K562 (cell line): ENCODE results near the gene USP46. TPM values are rescaled to one million over a fixed set of nuclear protein-coding genes. Genes with fewer than 3 reads are reported as not detected.

ENCODE experiments used
- HNRNPK ChIP-seq: fragments of 200-400 bp; formaldehyde crosslinking; IDR thresholded peaks from one replicate; pipeline ENCODE4 v1.6.1; 2018; ENCODE audit warnings: mild to moderate bottlenecking, low read depth, low read length; ENCODE audit not compliant: poor library complexity, severe bottlenecking
- JUN ChIP-seq, 2 experiments: sonication (generic) in 1 of 2; formaldehyde crosslinking in 1 of 2; IDR thresholded peaks; 2 replicates each; pipeline versions ENCODE4 v1.6.1 to v1.8.0; 2012 to 2022; ENCODE audit warnings: borderline replicate concordance in 2 of 2, mild to moderate bottlenecking in 2 of 2, improper control_type of control experiment in 1 of 2, low read depth in 1 of 2, low read length in 1 of 2, missing genetic modification reagents in 1 of 2
- MBD1 ChIP-seq: fragments of 250-450 bp; sonication (Bioruptor Pico); IDR thresholded peaks from 2 replicates; pipeline ENCODE4 v1.8.0; 2022; ENCODE audit warnings: inconsistent platforms
- NCOA2 ChIP-seq, 2 experiments: fragments of 450-650 bp; IDR thresholded peaks; 2 replicates each; pipeline ENCODE4 v1.6.1; 2018; ENCODE audit warnings: mild to moderate bottlenecking in 2 of 2, moderate library complexity in 1 of 2; ENCODE audit not compliant: partially characterized antibody in 2 of 2
- PBX2 ChIP-seq, 2 experiments: IDR thresholded peaks in 1 of 2; conservative IDR thresholded peaks in 1 of 2; 2 replicates each; pipeline ENCODE4 v1.6.1; 2016; ENCODE audit warnings: low read depth in 2 of 2, mild to moderate bottlenecking in 1 of 2, missing compliant biosample characterization in 1 of 2, missing genetic modification characterization in 1 of 2, moderate library complexity in 1 of 2
- SRSF7 ChIP-seq: fragments of 200-400 bp; formaldehyde crosslinking; optimal IDR thresholded peaks from 2 replicates; pipeline ENCODE3; 2017; ENCODE audit warnings: mild to moderate bottlenecking, low read depth, low read length
- TAF7 ChIP-seq: fragments of 450-650 bp; IDR thresholded peaks from 2 replicates; pipeline ENCODE4 v1.6.1; 2016; ENCODE audit warnings: missing genetic modification characterization, missing compliant biosample characterization
- ZBTB40 ChIP-seq, 2 experiments: fragments of 450-650 bp in 1 of 2; sonication (generic) in 1 of 2; formaldehyde crosslinking in 1 of 2; IDR thresholded peaks; 2 replicates each; pipeline versions ENCODE4 v1.7.1 to v1.9.0; 2016 to 2022; ENCODE audit warnings: inconsistent platforms in 1 of 2, mild to moderate bottlenecking in 1 of 2, missing genetic modification reagents in 1 of 2
- ZNF512 ChIP-seq: IDR thresholded peaks from 2 replicates; pipeline ENCODE4 v1.6.1; 2016; ENCODE audit warnings: missing genetic modification characterization, missing compliant biosample characterization
- polyA plus RNA-seq, 8 experiments: library from polyadenylated mRNA; depleted of rRNA in 4 of 8; stranded (reverse) in 5 of 8; unstranded in 3 of 8; fragments of >200 nt; fragmentation: Nextera tagmentation in 2 of 8; fragmentation: Illumina TruSeq in 1 of 8; extraction: Ambion mirVana in 2 of 8; extraction: Trizol in 1 of 8; gene quantifications; 2 replicates each; pipeline versions ENCODE4 v1.2.1 to v1.2.3, GENCODE V29; 2011 to 2014; ENCODE audit warnings: inconsistent platforms in 1 of 8, missing spikeins in 1 of 8
- total RNA-seq, 7 experiments: library from RNA; depleted of rRNA in 6 of 7; stranded (reverse); fragments of >200 nt in 6 of 7; fragmentation: Illumina TruSeq in 2 of 7; extraction: Trizol in 2 of 7; gene quantifications; 2 replicates each; pipeline versions ENCODE4 v1.2.1 to v1.2.3, GENCODE V29; 2011 to 2021; ENCODE audit warnings: low replicate concordance in 1 of 7

The USP46 gene
- total and polyA plus RNA-seq, 9 of the 15 experiments (the other 6 are each of a cell fraction or from before 2014, with no cell fraction given) = 3.0 to 11.7 (median 8.4) TPM

- TF ChIP-seq ZBTB40 (IDR thresholded peaks at IDR 0.05) (no peak), ZBTB40 (CRISPR knock-in tag; IDR thresholded peaks at IDR 0.05) (no peak), ZNF512 (tag) (no peak), MBD1 (CRISPR knock-in tag) (no peak), JUN (IDR thresholded peaks at IDR 0.05; ENCODE audit: borderline replicate concordance, low read depth, low read length) (peak; percentile 69; the same call in 1 of the 2 replicates), JUN (CRISPR knock-in tag; IDR thresholded peaks at IDR 0.05; ENCODE audit: borderline replicate concordance) (no peak), HNRNPK (no peak), TAF7 (tag) (no peak), SRSF7 (no peak), NCOA2 (IDR thresholded peaks at IDR 0.05; ENCODE audit: partially characterized antibody in 2 of 2) (no peak), PBX2 (CRISPR knock-in tag; IDR thresholded peaks at IDR 0.05; ENCODE audit: low read depth) (no peak), PBX2 (tag; conservative IDR thresholded peaks at IDR 0.05; ENCODE audit: low read depth) (peak; percentile 67; the same call in 1 of the 2 replicates)
Measured at GRCh38 chr4:52641854-52642563, 17.1 kb downstream of the USP46 start (continued).
